PC-3 (cell line): ENCODE measurements around the gene ERI3. TPM values are rescaled to one million over a fixed set of nuclear protein-coding genes. Genes with fewer than 3 reads are reported as not detected.

Experiments used
- ATAC-seq: fragments of 200-7000 bp; cut with Tn5 transposase; 2 replicates; pipeline ENCODE4 v1.9.1; 2020; ENCODE audit warnings: mild to moderate bottlenecking, moderate library complexity
- BruUV-seq: library from RNA; stranded (reverse); fragments of 400-500 nt; replicated peaks from 2 replicates; lab custom pipeline; 2021; lab: Mats Ljungman, UMichigan
- CTCF ChIA-PET: fragments of 300-600 bp; sonication (Branson Sonifier 250); formaldehyde crosslinking; loops from one replicate; lab custom pipeline; 2022; ENCODE audit warnings: antibody characterized with exemption; lab: Charles Lee
- POLR2A ChIA-PET: fragments of 300-600 bp; sonication (Branson Sonifier 250); formaldehyde crosslinking; loops from one replicate; lab custom pipeline; 2022; ENCODE audit warnings: antibody characterized with exemption; ENCODE audit not compliant: unreplicated experiment; lab: Charles Lee
- DNase-seq: peaks from one replicate; pipeline ENCODE4 v3.0.0-alpha.2; 2015
- H2AFZ ChIP-seq: fragments of 300-600 bp; sonication (generic); 2 replicates; pipeline ENCODE4 v1.6.0; 2016; ENCODE audit warnings: antibody characterized with exemption, low read length
- H3F3A ChIP-seq: fragments of 300-600 bp; sonication (generic); one replicate; pipeline ENCODE4 v1.6.0; 2017; ENCODE audit warnings: antibody characterized with exemption, low read length, control low read depth, mild to moderate bottlenecking; ENCODE audit not compliant: unreplicated experiment
- H3K27ac ChIP-seq: fragments of 300-600 bp; sonication (generic); 2 replicates; pipeline ENCODE4 v1.5.1; 2016; ENCODE audit warnings: mild to moderate bottlenecking, low read length
- H3K27me3 ChIP-seq: fragments of 300-600 bp; sonication (generic); 2 replicates; pipeline ENCODE4 v1.6.1; 2016; ENCODE audit warnings: low read length, mixed read lengths
- H3K36me3 ChIP-seq: fragments of 300-600 bp; sonication (generic); 2 replicates; pipeline ENCODE4 v1.6.1; 2016; ENCODE audit warnings: low read depth, mixed run types, low read length, mixed read lengths
- H3K4me1 ChIP-seq: fragments of 300-600 bp; sonication (generic); 2 replicates; pipeline ENCODE4 v1.5.1; 2016; ENCODE audit warnings: low read length; ENCODE audit not compliant: insufficient read depth
- H3K4me2 ChIP-seq: fragments of 300-600 bp; sonication (generic); 2 replicates; pipeline ENCODE4 v1.6.0; 2016; ENCODE audit warnings: low read length
- H3K4me3 ChIP-seq: fragments of 300-600 bp; sonication (generic); 2 replicates; pipeline ENCODE4 v1.5.1; 2016; ENCODE audit warnings: mild to moderate bottlenecking, low read length, mixed read lengths
- H3K79me2 ChIP-seq: fragments of 300-600 bp; sonication (generic); 2 replicates; pipeline ENCODE4 v1.6.1; 2017; ENCODE audit warnings: low read length, mixed read lengths
- H3K9ac ChIP-seq: fragments of 300-600 bp; sonication (generic); 2 replicates; pipeline ENCODE4 v1.6.0; 2016; ENCODE audit warnings: mild to moderate bottlenecking, low read length
- H3K9me2 ChIP-seq: fragments of 300-600 bp; sonication (generic); replicated peaks from 2 replicates; pipeline ENCODE4 v1.6.1; 2016; ENCODE audit warnings: mixed run types, low read length, mixed read lengths
- H3K9me3 ChIP-seq: fragments of 300-600 bp; sonication (generic); 2 replicates; pipeline ENCODE4 v1.6.1; 2016; ENCODE audit warnings: low read length, mixed read lengths
- H4K20me1 ChIP-seq: fragments of 300-600 bp; sonication (generic); 2 replicates; pipeline ENCODE4 v1.6.1; 2016; ENCODE audit warnings: low read length, mixed read lengths
- EZH2 ChIP-seq: fragments of 300-600 bp; sonication (generic); IDR thresholded peaks from one replicate; pipeline ENCODE4 v1.6.1; 2017; ENCODE audit warnings: antibody characterized with exemption, mild to moderate bottlenecking, low read length; ENCODE audit not compliant: unreplicated experiment
- EZH2phosphoT487 ChIP-seq: fragments of 300-600 bp; sonication (generic); IDR thresholded peaks from 2 replicates; pipeline ENCODE4 v1.6.1; 2018; ENCODE audit warnings: mild to moderate bottlenecking, antibody characterized with exemption, low read length, borderline replicate concordance
- intact Hi-C: fragments of 100-400 bp; cut with micrococcal nuclease; formaldehyde crosslinking; loops from 2 replicates; pipeline ENCODE4 v1.9.0; 2023
- total RNA-seq: library from RNA; depleted of rRNA; stranded (reverse); fragments of >200 nt; gene quantifications from 2 replicates; pipeline ENCODE4 v1.2.3, GENCODE V29; 2014
- TF ChIP-seq, protein P1 (sequence below): fragments of 300-600 bp; sonication (generic); conservative IDR thresholded peaks from 2 replicates; pipeline ENCODE4 v1.5.1; 2017; ENCODE audit warnings: antibody characterized with exemption, low read depth, mild to moderate bottlenecking, low read length

The ERI3 gene
- total RNA-seq, 1 experiment from 2014 or later, result 138 TPM

DNA sequence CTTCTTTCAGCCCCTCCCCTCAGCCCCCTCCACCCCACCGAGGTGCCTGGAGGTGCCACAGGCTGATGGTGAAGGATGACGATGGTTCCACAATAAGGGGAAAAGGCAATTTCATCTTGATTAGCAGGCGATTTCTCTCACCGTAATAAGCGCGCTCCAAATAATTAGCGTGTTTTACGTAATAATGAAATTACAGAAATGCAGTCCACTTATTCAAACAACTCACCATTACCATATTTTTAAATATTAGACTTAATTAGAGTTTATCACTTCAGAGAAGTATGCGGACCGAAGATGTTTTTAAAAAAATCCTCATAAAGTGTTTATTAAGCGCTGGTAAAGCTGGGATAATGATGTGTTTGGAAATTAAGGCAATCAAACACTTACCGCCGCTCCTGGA, 126.8 kb downstream of the ERI3 start:
- Histone ChIP-seq H3K4me2 (no peak overlapping the region), H3K4me3 (no peak overlapping the region), H2AFZ (no peak overlapping the region), H3K9ac (no peak overlapping the region), H3K27ac (no peak overlapping the region), H3K36me3 (no peaks in the 10 kb centered on the region), H3K27me3 (no peaks in the 10 kb centered on the region), H3K9me2 (no peaks in the 10 kb centered on the region), H3F3A (no peaks in the 10 kb centered on the region), H4K20me1 (no peaks in the 10 kb centered on the region), H3K79me2 (no peaks in the 10 kb centered on the region), H3K9me3 (no peaks in the 10 kb centered on the region), H3K4me1 (no peaks in the 10 kb centered on the region)
- POLR2A ChIA-PET, result interaction anchor here (0.6 kb wide), 1 partner anchor 136 kb away, joined by 3 read pairs; no protein-coding TSS in a partner anchor
- ATAC-seq, result no peak
- intact Hi-C loops, result no loop called here
- no peak for TF ChIP-seq EZH2phosphoT487
- TF ChIP-seq, protein P1, sequence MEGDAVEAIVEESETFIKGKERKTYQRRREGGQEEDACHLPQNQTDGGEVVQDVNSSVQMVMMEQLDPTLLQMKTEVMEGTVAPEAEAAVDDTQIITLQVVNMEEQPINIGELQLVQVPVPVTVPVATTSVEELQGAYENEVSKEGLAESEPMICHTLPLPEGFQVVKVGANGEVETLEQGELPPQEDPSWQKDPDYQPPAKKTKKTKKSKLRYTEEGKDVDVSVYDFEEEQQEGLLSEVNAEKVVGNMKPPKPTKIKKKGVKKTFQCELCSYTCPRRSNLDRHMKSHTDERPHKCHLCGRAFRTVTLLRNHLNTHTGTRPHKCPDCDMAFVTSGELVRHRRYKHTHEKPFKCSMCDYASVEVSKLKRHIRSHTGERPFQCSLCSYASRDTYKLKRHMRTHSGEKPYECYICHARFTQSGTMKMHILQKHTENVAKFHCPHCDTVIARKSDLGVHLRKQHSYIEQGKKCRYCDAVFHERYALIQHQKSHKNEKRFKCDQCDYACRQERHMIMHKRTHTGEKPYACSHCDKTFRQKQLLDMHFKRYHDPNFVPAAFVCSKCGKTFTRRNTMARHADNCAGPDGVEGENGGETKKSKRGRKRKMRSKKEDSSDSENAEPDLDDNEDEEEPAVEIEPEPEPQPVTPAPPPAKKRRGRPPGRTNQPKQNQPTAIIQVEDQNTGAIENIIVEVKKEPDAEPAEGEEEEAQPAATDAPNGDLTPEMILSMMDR, result no peak
- DNase-seq, result no peak
- CTCF ChIA-PET, result no interaction called here
- no TSS peak for BruUV-seq

DNA sequence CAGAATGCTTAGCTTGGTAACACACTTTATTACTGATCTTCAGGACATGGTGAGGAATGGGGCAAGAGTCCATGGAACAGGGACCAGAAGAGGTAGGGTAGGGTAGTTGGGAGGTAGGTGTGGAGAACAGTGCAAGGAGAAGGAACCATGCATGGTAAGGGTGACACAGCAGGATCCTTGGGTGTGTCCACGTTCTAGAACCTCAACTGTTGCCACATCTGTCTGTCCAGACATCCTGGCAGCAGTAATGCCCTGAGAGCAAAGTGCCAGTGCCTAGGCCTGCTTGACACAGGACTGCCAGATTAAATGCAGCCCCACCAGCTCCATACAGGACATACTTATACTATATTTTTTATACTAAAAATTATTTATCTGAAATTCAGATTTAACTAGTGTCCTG, 127.8 kb downstream of the ERI3 start:
- no peaks in the 10 kb centered on the region for H3K79me2 ChIP-seq
- DNase-seq (no peak), ATAC-seq (no peak)
- no peaks in the 10 kb centered on the region for H3K4me1 ChIP-seq
- H2AFZ ChIP-seq, result no peak overlapping the region
- no peaks in the 10 kb centered on the region for H3K27me3 ChIP-seq
- no peaks in the 10 kb centered on the region for H3K9me2 ChIP-seq
- intact Hi-C loops, result no loop called here
- no peaks in the 10 kb centered on the region for H3K9me3 ChIP-seq
- H3K4me3 ChIP-seq, result no peak overlapping the region
- ChIA-PET CTCF (no interaction called here), POLR2A (no interaction called here)
- TF ChIP-seq EZH2phosphoT487 (no peak), EZH2 (no peak)
- TF ChIP-seq, protein P1, result no peak
- no peak overlapping the region for H3K27ac ChIP-seq
- H3K9ac ChIP-seq, result no peak overlapping the region
- no peaks in the 10 kb centered on the region for H3F3A ChIP-seq
- no TSS peak for BruUV-seq
- no peaks in the 10 kb centered on the region for H4K20me1 ChIP-seq
- no peaks in the 10 kb centered on the region for H3K36me3 ChIP-seq
- H3K4me2 ChIP-seq, result no peak overlapping the region

DNA sequence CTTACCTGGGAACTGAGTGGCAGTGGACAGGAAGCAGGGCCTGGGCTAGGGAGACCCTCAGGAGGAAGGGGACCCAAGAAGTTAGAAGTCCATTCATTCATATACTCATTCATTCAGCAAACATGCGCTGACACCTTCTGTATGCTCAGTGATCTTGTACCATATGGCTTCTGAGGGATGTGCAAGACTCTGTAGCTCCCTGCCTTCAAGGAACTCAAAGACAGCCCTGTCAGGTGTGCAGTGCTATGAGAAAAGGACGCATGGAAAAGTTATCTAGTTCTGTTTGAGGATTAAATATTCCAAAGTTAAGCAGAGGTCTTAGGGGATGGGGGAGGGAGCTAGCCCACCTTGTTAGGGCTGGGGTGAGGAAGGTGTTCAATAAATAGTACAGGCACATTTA, 129.3 kb downstream of the ERI3 start:
- Histone ChIP-seq H3K79me2 (no peaks in the 10 kb centered on the region), H3K9me2 (no peaks in the 10 kb centered on the region), H3K4me3 (no peak overlapping the region), H3K4me2 (no peak overlapping the region), H3K4me1 (no peaks in the 10 kb centered on the region), H3K9me3 (no peaks in the 10 kb centered on the region), H3K9ac (no peak overlapping the region), H3K36me3 (peaks cover 2% of the 10 kb centered on the region; the same call in 1 of the 2 replicates), H2AFZ (no peak overlapping the region), H4K20me1 (no peaks in the 10 kb centered on the region), H3F3A (no peaks in the 10 kb centered on the region), H3K27ac (no peak overlapping the region), H3K27me3 (no peaks in the 10 kb centered on the region)
- POLR2A ChIA-PET, result no interaction called here
- ATAC-seq (no peak), DNase-seq (no peak)
- TF ChIP-seq EZH2, result no peak
- no peak for TF ChIP-seq EZH2phosphoT487
- TF ChIP-seq, protein P1, result no peak
- intact Hi-C loops, result no loop called here
- BruUV-seq, result no TSS peak
- CTCF ChIA-PET, result no interaction called here
